HEK293T (cell line): ENCODE measurements around the gene SMG6.

Source experiments
- CTCF ChIA-PET: fragments of 350-600 bp; formaldehyde crosslinking; extraction: SDS; loops from one replicate; lab custom pipeline; 2021; ENCODE audit warnings: antibody characterized with exemption, inconsistent platforms; lab: Yijun Ruan, JAX
- POLR2A ChIA-PET: fragments of 350-600 bp; formaldehyde crosslinking; extraction: SDS; loops from one replicate; lab custom pipeline; 2020; ENCODE audit warnings: antibody characterized with exemption, inconsistent platforms; lab: Yijun Ruan, JAX
- DNase-seq: peaks from one replicate; pipeline ENCODE4 v3.0.0; 2012; ENCODE audit warnings: mixed read lengths; ENCODE audit errors: extremely low spot score
- ARNT ChIP-seq: fragments of 450-650 bp; IDR thresholded peaks from 2 replicates; pipeline ENCODE4 v1.6.1; 2017; ENCODE audit warnings: mild to moderate bottlenecking
- BHLHE40 ChIP-seq: fragments of 450-650 bp; IDR thresholded peaks from 2 replicates; pipeline ENCODE4 v1.6.1; 2016; ENCODE audit warnings: mild to moderate bottlenecking, moderate library complexity, borderline replicate concordance
- CTBP1 ChIP-seq: fragments of 450-650 bp; IDR thresholded peaks from 2 replicates; pipeline ENCODE4 v1.6.1; 2016; ENCODE audit warnings: borderline replicate concordance
- ELF4 ChIP-seq: fragments of 450-650 bp; IDR thresholded peaks from 2 replicates; pipeline ENCODE4 v1.6.1; 2017; ENCODE audit warnings: antibody characterized with exemption
- FOXA1 ChIP-seq: fragments of 450-650 bp; IDR thresholded peaks from 2 replicates; pipeline ENCODE4 v1.6.1; 2016; ENCODE audit warnings: mild to moderate bottlenecking
- FOXK2 ChIP-seq: fragments of 450-650 bp; IDR thresholded peaks from 2 replicates; pipeline ENCODE4 v1.6.1; 2016; ENCODE audit warnings: mild to moderate bottlenecking
- FOXM1 ChIP-seq: fragments of 450-650 bp; IDR thresholded peaks from 2 replicates; pipeline ENCODE4 v1.6.1; 2017; ENCODE audit warnings: mild to moderate bottlenecking, borderline replicate concordance
- HDGF ChIP-seq: fragments of 450-650 bp; IDR thresholded peaks from 2 replicates; pipeline ENCODE4 v1.6.1; 2017; ENCODE audit warnings: antibody characterized with exemption, borderline replicate concordance
- L3MBTL2 ChIP-seq: fragments of 450-650 bp; conservative IDR thresholded peaks from 2 replicates; pipeline ENCODE4 v1.6.1; 2016; ENCODE audit warnings: mild to moderate bottlenecking
- LEF1 ChIP-seq: fragments of 450-650 bp; IDR thresholded peaks from 2 replicates; pipeline ENCODE4 v1.6.1; 2017; ENCODE audit warnings: mild to moderate bottlenecking, borderline replicate concordance
- NFRKB ChIP-seq: fragments of 450-650 bp; IDR thresholded peaks from 2 replicates; pipeline ENCODE4 v1.6.1; 2016; ENCODE audit warnings: mild to moderate bottlenecking, moderate library complexity
- SP1 ChIP-seq: fragments of 450-650 bp; IDR thresholded peaks from 2 replicates; pipeline ENCODE4 v1.6.1; 2017
- SUZ12 ChIP-seq: fragments of 450-650 bp; IDR thresholded peaks from 2 replicates; pipeline ENCODE4 v1.6.1; 2016; ENCODE audit warnings: mild to moderate bottlenecking
- TARDBP ChIP-seq: fragments of 450-650 bp; IDR thresholded peaks from 2 replicates; pipeline ENCODE4 v1.6.1; 2016
- ZNF384 ChIP-seq: fragments of 450-650 bp; IDR thresholded peaks from 2 replicates; pipeline ENCODE4 v1.6.1; 2016
- TF ChIP-seq, protein P1 (sequence below): fragments of 450-650 bp; IDR thresholded peaks from 2 replicates; pipeline ENCODE4 v1.6.1; 2016

The SMG6 gene

DNA sequence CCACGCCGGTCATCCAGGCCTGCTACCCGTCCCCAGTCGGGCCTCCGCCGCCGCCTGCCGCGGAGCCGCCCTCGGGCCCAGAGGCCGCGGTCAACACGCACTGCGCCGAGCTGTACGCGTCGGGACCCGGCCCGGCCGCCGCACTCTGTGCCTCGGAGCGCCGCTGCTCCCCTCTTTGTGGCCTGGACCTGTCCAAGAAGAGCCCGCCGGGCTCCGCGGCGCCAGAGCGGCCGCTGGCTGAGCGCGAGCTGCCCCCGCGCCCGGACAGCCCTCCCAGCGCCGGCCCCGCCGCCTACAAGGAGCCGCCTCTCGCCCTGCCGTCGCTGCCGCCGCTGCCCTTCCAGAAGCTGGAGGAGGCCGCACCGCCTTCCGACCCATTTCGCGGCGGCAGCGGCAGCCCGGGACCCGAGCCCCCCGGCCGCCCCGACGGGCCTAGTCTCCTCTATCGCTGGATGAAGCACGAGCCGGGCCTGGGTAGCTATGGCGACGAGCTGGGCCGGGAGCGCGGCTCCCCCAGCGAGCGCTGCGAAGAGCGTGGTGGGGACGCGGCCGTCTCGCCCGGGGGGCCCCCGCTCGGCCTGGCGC lies 246.3 kb downstream of the SMG6 start:
- ChIA-PET CTCF (interaction anchor here (1.8 kb wide), 1 partner anchor 117 kb away, joined by 3 read pairs; no protein-coding TSS in a partner anchor), POLR2A (no interaction called here)
- no peak for DNase-seq
- TF ChIP-seq, protein P1, sequence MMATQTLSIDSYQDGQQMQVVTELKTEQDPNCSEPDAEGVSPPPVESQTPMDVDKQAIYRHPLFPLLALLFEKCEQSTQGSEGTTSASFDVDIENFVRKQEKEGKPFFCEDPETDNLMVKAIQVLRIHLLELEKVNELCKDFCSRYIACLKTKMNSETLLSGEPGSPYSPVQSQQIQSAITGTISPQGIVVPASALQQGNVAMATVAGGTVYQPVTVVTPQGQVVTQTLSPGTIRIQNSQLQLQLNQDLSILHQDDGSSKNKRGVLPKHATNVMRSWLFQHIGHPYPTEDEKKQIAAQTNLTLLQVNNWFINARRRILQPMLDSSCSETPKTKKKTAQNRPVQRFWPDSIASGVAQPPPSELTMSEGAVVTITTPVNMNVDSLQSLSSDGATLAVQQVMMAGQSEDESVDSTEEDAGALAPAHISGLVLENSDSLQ: no peak
- no peak for TF ChIP-seq SP1

DNA sequence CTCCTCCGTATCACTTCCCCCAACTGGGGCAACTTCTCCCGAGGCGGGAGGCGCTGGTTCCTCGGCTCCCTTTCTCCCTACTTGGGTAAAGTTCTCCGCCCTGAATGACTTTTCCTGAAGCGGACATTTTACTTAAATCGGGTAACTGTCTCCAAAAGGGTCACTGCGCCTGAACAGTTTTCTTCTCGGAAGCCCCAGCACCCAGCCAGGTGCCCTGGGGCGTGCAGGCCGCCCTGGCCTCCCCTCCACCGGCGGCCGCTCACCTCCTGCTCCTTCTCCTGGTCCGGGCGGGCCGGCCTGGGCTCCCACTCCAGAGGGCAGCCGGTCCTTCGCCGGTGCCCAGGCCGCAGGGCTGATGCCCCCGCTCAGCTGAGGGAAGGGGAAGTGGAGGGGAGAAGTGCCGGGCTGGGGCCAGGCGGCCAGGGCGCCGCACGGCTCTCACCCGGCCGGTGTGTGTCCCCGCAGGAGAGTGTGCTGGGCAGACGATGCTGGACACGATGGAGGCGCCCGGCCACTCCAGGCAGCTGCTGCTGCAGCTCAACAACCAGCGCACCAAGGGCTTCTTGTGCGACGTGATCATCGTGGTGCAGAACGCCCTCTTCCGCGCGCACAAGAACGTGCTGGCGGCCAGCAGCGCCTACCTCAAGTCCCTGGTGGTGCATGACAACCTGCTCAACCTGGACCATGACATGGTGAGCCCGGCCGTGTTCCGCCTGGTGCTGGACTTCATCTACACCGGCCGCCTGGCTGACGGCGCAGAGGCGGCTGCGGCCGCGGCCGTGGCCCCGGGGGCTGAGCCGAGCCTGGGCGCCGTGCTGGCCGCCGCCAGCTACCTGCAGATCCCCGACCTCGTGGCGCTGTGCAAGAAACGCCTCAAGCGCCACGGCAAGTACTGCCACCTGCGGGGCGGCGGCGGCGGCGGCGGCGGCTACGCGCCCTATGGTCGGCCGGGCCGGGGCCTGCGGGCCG lies 247.1 kb downstream of the SMG6 start:
- ChIA-PET POLR2A (no interaction called here), CTCF (interaction anchor here (0.6 kb wide), 1 partner anchor 29 kb away, joined by 4 read pairs; no protein-coding TSS in a partner anchor)

DNA sequence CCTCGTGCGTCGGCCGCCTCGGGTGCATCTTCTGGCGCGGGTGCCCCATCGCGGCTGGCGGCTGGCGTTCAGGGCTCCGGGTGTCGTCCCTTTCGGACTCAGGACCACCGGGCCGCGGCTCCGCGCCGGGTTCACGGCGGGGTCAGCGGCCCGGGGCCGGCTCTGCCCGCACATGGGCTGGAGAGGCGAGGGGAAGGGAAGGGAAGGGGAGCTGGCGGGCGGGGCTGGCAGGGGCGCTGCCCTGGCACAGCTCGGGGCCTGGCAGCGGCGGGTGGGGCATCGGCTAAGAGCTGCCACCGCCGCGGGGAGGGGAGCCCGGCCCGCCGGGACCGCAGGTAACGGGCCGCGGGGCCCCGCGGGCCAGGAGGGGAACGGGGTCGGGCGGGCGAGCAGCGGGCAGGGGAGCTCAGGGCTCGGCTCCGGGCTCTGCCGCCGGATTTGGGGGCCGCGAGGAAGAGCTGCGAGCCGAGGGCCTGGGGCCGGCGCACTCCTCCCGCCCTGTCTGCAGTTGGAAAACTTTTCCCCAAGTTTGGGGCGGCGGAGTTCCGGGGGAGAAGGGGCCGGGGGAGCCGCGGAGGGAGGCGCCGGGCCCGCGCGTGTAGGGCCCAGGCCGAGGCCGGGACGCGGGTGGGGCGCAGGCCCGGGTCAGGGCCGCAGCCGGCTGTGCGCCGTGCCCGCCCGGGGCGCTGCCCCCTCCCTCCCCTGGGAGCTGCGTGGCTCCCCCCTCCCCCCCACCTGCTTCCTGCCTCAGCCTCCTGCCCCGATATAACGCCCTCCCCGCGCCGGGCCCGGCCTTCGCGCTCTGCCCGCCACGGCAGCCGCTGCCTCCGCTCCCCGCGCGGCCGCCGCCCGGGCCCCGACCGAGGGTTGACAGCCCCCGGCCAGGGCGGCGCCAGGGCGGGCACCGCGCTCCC lies 248.0 kb downstream of the SMG6 start:
- CTCF ChIA-PET: interaction anchor here (0.5 to 2.2 kb wide), 7 partner anchors 9 to 231 kb away, joined by 3 to 27 read pairs (median 3); no protein-coding TSS in a partner anchor
- POLR2A ChIA-PET: no interaction called here
- TF ChIP-seq NFRKB: no peak
- no peak for TF ChIP-seq BHLHE40
- no peak for TF ChIP-seq FOXA1
- TF ChIP-seq SP1: no peak
- TF ChIP-seq ELF4: no peak
- peak; percentile 31 for DNase-seq

More for the DNA sequence above, 247.1 kb downstream of the SMG6 start:
- TF ChIP-seq, protein P1: no peak
- TF ChIP-seq CTBP1: no peak
- TF ChIP-seq FOXK2: no peak
- no peak for TF ChIP-seq ELF4
- no peak for TF ChIP-seq SP1
- no peak for TF ChIP-seq SUZ12
- no peak for TF ChIP-seq LEF1
- TF ChIP-seq L3MBTL2: no peak
- TF ChIP-seq ZNF384: no peak
- no peak for TF ChIP-seq TARDBP
- DNase-seq: no peak

DNA sequence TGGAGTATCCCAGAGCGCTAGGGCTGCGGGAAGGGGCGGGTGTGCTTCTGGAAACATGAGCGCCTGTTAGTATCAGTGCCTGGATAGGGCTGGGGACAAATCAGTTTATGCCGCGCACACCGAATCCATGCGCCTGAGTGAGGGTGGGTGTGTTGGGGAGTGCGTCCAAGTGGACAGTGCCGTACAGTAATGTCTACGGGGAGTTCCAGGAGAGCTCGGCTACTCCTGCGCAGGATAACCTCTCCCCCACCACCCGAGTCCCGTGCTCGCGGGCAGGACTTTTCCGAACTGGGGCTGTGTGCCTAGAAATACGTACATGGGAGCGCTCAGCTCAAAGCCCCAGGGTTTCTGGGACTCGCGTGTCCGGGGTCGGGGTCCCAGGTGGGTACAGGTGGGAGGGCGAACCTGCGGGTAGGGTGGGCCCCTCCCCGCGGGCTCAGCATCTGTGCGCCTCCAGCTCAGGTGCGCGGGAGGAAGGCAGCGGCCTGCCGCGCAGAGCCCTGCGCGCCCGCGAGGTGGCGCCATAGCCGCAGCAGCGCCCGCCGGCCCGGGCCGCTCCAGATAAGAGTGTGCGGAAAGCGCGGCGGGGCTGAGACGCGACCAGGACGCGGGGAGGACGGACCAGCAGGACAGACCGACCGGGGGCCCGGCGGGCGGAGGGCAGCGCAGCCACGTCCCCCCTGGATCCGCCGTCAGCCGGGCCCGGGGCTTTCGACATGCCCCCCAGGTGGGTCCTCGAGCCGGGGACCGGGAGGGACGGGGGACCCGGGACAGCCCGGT lies 248.9 kb downstream of the SMG6 start, which contains the start of gene HIC1:
Gene HIC1, plus strand, starts transcription at position 592 of the 780 bp plus-strand sequence. CDS start 1,588 bp downstream, outside the sequence.
- TF ChIP-seq HDGF: no peak
- TF ChIP-seq CTBP1: peak; percentile 65

DNA sequence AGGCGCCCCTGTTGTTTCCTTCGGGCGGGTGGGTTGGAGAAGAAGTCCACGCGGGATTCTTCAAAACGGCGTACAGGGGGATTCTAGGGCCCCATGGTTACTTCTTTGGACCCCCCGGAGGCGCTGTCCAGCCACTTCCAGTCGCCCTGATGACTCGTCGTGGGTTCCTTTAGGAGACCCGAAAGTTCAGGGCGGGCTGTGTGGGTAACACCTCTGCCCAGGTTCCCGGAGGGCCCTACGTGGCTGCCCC lies 249.4 kb downstream of the SMG6 start:
- TF ChIP-seq SUZ12 (no peak), LEF1 (no peak), FOXA1 (no peak)
- ChIA-PET POLR2A (no interaction called here), CTCF (interaction anchor here (0.5 to 2.2 kb wide), 13 partner anchors 8 to 249 kb away, joined by 3 to 27 read pairs (median 3); partner anchors contain the start of genes SMG6 and SRR)
- DNase-seq: no peak

More for the DNA sequence above, 248.9 kb downstream of the SMG6 start, which contains the start of gene HIC1:
- DNase-seq: peak; percentile 84
- CTCF ChIA-PET: interaction anchor here (0.5 to 2.2 kb wide), 15 partner anchors 8 to 249 kb away, joined by 3 to 27 read pairs (median 3); partner anchors contain the start of genes SMG6 and SRR
- POLR2A ChIA-PET: no interaction called here

DNA sequence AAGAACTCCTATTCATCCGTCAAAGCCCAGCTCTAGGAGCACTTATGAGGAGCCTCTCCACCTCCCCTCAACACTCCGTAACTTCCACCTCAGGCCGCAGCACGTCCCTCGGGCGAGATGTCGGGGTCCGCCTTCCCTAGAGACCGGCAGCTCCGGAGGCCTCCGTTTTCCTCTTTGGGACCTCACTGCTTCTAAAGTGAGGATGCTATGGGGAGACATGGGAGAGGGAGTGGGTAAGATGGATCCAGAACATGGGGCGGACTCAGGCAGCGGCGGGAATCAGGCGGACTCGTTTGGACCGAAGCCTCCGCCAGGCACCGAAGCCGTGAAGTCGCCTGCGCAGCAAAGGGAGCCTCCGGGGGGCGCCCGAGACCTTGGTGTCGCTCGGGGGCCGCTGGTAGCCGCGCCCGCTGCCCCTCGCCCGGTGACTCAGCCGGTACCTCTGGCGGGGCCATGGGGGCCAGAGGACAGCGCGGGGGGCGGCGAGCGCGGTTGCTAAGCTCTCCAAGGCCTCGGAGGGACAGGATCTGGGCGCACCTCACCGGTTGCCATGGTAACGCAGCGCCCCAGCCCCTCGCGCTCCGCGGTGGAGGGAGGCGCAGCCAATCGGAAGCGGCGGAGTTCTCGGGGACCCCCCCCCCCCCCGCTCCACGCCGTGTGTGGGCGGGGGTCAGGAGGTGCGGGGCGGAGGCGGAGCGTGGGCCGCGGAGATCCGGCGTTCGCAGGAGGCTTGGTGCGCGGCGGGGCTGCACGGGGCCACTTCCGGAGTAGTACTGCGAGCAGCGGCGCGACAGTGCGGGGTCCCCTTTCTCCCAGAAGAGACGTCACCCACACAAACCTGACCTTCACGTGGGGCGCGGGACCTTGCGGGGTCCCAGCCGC lies 250.0 kb downstream of the SMG6 start:
- TF ChIP-seq NFRKB: no peak
- no peak for TF ChIP-seq HDGF
- no peak for TF ChIP-seq LEF1
- TF ChIP-seq FOXA1: no peak
- no peak for TF ChIP-seq L3MBTL2
- no peak for TF ChIP-seq BHLHE40
- TF ChIP-seq SP1: no peak
- TF ChIP-seq FOXM1: no peak
- TF ChIP-seq CTBP1: no peak
- no peak for TF ChIP-seq FOXK2
- TF ChIP-seq ARNT: no peak
- TF ChIP-seq, protein P1: no peak
- TF ChIP-seq ZNF384: no peak
- TF ChIP-seq SUZ12: no peak
- no peak for TF ChIP-seq ELF4
- TF ChIP-seq TARDBP: no peak
- CTCF ChIA-PET: interaction anchor here (0.5 to 2.2 kb wide), 9 partner anchors 21 to 250 kb away, joined by 3 to 27 read pairs (median 4); partner anchors contain the start of genes SMG6 and SRR
- POLR2A ChIA-PET: no interaction called here
- DNase-seq: peak; percentile 67
